HG03442 (cell line): ENCODE data around the gene LSAMP.

Experiments used
- ATAC-seq: cut with Tn5 transposase; IDR thresholded peaks from one replicate; pipeline ENCODE4 v1.9.1; 2021; ENCODE audit warnings: mild to moderate bottlenecking, moderate library complexity; ENCODE audit not compliant: unreplicated experiment

The LSAMP gene

GRCh38 chr3:115980709-115981108, 464.6 kb downstream of the LSAMP start:
- peak; percentile 56 for ATAC-seq

- ATAC-seq = no peak
Observed at GRCh38 chr3:115977866-115978265, 467.4 kb downstream of the LSAMP start.

DNA sequence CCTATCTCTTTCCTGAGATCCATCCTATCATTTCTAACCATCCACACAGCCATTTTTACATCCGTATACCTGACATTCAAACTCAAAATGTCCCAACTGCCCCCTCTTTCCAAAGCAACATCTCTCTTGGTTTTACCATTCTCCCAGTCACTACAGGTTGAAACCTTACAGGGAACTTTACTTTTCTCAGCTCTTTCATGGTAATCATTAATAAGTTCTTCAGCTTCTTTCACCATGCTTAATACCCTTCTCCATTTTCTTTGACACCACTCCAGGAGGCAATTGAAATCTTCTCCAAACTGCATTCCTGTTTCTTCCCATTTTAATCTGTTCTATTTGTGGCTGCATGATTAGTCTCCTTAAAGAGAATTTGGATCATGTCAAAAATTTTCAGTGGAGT, 469.5 kb downstream of the LSAMP start:
- ATAC-seq = no peak

DNA sequence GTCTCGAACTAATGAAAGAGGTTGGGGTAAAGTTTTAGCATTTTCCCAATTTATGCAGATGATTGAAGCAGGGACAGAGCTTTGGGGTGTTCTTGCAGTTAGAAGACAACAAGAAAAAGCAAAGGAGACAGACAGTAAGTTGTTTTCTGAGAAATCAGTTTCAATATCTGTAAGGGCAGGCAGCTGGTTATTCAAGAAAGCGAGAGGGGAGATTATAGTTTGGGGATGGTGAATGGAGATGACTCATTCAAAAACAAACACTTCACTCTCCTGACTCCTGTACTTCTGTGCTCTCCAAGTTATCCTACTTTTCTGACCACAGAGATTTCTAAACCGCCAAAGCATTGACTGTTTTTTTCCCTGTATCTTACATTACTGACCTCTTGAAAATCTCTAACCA, 469.9 kb downstream of the LSAMP start:
- ATAC-seq = peak; percentile 85

DNA sequence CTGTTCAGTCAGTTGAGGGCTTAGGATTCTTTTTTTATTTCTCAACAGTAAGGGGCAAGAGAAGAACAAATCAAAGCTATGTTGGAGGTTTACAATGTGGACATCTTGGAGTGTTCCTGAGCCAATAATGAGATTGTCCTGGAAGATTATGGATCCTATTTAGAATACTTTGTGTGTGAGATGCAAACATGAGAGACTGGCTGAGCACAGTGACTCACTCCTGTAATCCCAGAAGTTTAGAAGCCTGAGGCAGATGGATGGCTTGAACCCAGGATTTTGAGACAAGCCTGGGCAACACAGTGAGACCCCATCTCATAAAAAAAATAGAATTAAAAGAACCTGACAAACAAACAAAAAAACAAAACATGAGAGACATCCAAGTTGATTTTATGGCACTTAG, 470.3 kb downstream of the LSAMP start:
- ATAC-seq = no peak

DNA sequence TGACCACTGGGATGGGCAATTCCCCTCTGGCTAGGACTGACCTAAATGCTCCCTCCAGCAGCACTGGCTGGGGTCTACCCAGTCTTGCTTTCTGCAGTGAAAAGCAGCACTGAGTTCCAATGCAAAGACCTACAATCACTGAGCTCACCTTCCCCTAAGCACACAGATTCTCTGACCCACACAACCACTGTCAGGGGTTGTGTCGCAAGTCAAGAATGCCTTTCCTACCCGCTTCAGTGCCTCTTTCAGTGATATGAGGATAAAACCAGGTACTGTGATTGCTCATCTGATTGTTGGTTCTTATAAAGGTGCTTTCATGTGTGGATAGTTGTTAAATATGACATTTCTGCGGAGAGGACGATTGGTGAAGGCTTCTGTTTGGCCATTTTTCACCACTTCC, 476.4 kb downstream of the LSAMP start:
- ATAC-seq = no peak

DNA sequence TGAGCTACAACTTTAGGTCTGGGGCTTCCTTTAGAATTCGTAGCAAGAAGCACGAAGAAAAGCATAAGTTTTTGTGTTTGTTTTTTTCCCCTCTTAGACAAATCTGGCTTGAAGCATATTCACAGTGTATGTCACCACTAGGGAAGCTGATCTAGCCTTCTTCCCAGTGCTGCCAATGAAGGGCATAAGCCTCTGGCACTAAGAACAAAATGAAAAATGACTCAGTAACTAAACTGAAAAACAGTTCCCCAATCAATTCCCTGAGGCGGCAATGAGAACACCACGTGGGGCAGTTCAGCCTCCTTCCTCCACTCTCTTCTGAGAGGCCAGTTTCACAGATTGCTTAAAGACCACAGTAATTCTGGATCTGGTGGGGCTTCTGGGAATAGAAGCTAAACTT, 483.9 kb downstream of the LSAMP start:
- ATAC-seq = no peak

GRCh38 chr3:115960799-115961198, 484.5 kb downstream of the LSAMP start:
- ATAC-seq = peak; percentile 95

GRCh38 chr3:115958526-115958925, 486.8 kb downstream of the LSAMP start:
- ATAC-seq = no peak

DNA sequence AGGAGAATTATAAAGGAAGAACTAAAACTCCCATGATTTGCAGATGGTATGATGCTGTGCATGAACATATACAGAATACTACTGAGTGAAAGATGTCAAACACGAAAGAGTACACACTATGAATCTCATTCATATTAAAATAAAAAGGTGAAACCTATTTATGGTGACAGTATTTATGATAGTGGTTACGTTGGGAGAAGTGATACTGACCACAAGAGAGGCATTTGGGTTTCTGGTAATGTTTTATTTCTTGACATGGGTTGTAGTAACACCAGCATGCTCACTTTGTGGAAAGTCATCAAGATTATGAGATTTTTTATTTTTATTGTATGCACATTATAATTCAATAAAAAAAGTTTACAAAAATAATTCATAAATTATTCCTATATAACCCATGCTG, 498.0 kb downstream of the LSAMP start:
- ATAC-seq = peak; percentile 43

DNA sequence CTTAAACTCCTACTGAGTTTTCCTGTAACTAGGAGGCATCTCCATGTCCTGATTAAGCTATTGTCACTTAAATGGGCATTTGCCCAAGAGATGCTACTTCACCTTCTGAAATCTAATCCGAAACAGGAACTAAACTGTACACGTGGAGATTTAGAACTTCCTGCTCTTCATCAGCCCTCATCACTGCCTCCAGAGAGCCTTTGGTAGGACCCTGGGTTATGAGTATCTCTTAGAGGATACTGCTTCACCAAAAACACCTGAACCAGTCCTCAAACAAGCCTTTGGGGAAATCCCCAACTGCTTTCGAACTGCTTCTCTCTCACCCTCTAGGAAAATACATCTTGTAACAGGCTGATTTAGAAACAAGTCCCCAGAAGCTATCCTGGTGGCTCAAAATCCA, 501.7 kb downstream of the LSAMP start:
- ATAC-seq = peak; percentile 48

- ATAC-seq = no peak
Observed at GRCh38 chr3:115937054-115937453, 508.2 kb downstream of the LSAMP start.

DNA sequence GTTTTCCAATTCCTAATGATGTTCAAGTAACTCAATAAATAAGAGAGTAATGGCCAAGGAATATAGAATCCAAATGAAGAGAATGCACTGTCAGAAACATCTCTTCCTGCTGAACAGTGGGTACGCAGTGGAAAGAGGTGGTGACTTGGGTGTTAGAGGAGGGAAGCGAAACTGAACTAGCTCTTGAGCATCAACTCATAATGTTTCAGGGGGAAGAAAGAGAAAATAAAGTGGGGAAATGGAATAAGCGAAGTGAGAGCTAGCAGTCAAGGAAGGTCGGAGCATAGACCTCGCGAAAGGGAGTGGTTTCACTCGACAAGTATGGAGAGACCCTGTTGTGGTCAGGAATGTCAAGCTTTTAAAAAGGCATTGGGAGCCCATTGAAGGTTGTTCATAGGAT, 512.5 kb downstream of the LSAMP start:
- ATAC-seq = peak; percentile 71

DNA sequence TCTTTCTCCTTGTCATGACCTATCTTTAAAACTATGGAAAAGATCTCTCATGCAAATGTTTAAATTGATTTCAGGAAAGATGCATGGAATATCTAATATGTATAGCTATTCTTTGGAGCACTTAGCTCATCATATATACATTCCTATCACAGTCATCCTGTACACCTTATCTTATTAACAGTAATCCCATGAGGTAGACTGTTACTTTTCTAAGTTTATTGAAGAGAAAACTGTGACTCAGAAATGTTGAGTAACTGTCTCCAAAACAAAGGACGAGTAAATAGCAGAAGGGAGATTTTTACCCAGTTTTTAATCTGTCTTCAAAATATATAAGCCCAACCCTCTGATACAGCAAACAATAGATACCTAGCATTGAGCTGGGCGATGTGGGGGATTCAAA, 513.7 kb downstream of the LSAMP start:
- no peak for ATAC-seq

DNA sequence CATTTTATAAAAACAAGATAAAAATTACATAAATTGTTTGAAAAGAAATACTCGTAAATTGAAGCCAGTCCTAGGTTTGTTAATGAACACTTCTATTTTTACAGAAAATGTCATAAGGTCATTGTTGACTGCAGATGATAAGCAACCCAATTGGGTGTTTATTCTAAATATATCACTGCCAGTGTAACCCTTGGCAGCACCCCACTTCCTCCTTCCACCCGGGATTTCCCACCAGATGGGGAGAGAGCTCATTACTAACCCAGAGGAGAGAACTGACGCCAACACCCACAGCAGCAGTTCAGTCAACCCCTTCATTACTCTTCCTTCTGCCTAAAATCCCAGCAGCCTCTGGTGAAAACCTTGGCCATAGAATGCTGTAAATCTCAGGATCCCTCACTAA, 514.4 kb downstream of the LSAMP start:
- peak; percentile 34 for ATAC-seq

- no peak for ATAC-seq
Observed at GRCh38 chr3:115930168-115930567, 515.1 kb downstream of the LSAMP start.

GRCh38 chr3:115928376-115928775, 516.9 kb downstream of the LSAMP start:
- ATAC-seq = no peak

DNA sequence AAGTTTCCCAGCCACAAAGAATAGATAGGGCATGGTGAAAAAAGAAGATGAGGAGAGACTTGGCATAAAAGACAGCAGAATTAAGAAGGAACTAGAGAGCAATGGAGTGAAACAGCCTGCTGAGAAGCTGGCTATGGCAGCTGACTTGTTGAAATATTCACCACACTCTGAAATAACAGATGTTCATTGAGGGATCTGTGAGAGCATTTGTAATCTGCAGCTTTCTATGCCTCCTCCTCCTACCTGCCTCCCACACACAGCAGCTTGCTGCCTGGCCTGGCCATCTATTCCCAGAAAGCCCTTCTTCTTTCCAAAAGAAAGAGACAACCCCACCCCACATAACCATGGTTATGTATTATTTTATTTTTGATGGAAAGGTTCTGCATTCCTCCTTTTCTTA, 518.1 kb downstream of the LSAMP start:
- ATAC-seq = no peak

DNA sequence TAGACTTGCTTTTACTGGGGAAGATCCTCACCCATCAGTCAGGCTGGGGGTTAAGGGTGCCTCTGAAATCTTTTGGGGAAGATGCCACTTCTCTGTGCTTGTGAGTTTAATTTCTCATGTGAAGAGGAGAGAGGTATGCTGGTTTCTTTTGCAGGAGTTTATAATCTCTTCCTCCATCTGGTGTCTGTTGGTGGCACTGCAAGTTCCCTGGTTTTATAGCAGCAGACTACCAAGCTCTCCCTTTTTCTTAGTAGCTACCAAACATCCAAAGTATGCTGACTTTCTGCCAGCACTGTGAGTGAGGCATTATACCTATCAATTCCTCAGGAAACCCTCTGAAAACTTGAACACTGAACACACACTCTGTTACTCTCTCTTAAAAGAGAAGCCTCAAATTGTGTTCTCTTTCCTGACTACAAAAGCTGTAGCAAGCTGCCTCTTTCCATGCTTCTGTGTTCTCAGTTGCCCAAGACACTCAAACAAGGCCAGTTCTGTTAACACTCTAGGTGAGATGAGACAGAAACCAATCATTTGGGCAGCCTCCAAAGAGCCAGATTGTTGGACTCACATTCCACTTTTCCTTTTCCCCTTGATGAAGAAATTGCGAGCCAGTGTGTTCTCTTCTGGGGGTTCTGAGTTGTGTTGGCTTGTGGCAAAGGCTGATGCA, 522.5 kb downstream of the LSAMP start:
- ATAC-seq = peak; percentile 79

DNA sequence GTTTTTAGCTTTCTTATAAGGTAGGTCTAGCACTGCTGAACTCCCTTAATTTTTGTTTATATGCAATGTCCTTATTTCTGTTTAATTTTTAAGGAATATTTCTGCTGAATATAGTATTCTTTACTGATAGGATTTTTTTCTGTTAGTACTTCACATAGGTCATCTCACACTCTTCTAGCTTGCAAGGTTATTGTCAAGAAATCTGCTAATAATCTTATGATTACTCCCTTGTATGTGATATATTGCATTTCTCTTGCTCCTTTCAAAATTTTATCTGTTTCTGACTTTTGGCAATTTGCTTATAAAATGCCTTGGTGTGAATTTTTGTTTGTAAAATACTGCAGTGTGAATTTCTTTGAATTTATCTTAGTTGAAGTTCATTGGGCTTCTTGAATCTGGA, 523.6 kb downstream of the LSAMP start:
- ATAC-seq = no peak

GRCh38 chr3:115918900-115919299, 526.4 kb downstream of the LSAMP start:
- ATAC-seq = no peak

DNA sequence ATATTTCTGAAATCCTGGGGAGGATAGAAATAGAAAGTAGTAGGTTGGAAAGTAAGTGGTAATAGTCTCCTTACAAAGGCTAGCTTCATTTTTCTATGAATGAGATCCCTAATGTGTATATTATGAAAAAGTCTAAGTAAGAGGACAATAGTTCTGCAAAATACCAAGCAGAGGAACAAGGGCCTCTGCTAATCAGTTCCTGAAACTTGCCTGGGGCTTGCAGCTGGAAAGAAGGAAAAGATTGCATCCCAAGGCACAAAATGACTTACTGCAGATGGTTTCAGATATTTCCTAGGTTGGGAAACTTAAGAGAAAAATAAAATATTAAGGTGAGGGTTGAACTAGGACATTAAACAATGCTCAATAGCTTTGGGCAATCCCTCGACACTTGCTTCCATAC, 528.4 kb downstream of the LSAMP start:
- ATAC-seq = no peak

- no peak for ATAC-seq
Observed at GRCh38 chr3:115915061-115915460, 530.2 kb downstream of the LSAMP start.
